ENCODE results near the gene DYNLT1.
"Not testable (repeated sequence)": the region's sequence is repeated elsewhere in the genome, so short reads cannot be mapped to it uniquely, and the experiment has no call there.

The DYNLT1 gene

GRCh38 chr6:158614606-158615005, 29.9 kb downstream of the DYNLT1 start:
- not testable (repeated sequence) for H3K9me3 ChIP-seq (ENCODE audit: control insufficient read depth in 1 of 2, low read length in 2 of 2); H3K27ac ChIP-seq (ENCODE audit: low read length); H3K4me1 ChIP-seq (ENCODE audit: control insufficient read depth in 1 of 2, insufficient read depth in 2 of 2, low read length in 2 of 2); H3K4me3 ChIP-seq (ENCODE audit: low read depth in 1 of 2, low read length in 2 of 2); H3K27me3 ChIP-seq (ENCODE audit: low read depth, low read length)
- H3K36me3 ChIP-seq (ENCODE audit: control insufficient read depth in 1 of 2, insufficient read depth in 2 of 2, low read length in 2 of 2), result peaks cover 20 to 27% of the 10 kb centered on the region in 2 donors

GRCh38 chr6:158611541-158612370, 32.8 kb downstream of the DYNLT1 start:
- Histone ChIP-seq H3K27ac (ENCODE audit: low read length) (no peak overlapping the region), H3K27me3 (ENCODE audit: low read depth, low read length) (no peaks in the 10 kb centered on the region), H3K4me3 (ENCODE audit: low read depth in 1 of 2, low read length in 2 of 2) (no peak overlapping the region), H3K9me3 (ENCODE audit: control insufficient read depth in 1 of 2, low read length in 2 of 2) (no peaks in the 10 kb centered on the region), H3K4me1 (ENCODE audit: control insufficient read depth in 1 of 2, insufficient read depth in 2 of 2, low read length in 2 of 2) (no peaks in the 10 kb centered on the region), H3K36me3 (ENCODE audit: control insufficient read depth in 1 of 2, insufficient read depth in 2 of 2, low read length in 2 of 2) (peaks cover 32 to 54% of the 10 kb centered on the region in 2 donors)

GRCh38 chr6:158611039-158611438, 33.5 kb downstream of the DYNLT1 start:
- no peak overlapping the region for H3K27ac ChIP-seq (ENCODE audit: low read length)
- H3K4me1 ChIP-seq (ENCODE audit: control insufficient read depth in 1 of 2, insufficient read depth in 2 of 2, low read length in 2 of 2), result no peaks in the 10 kb centered on the region
- H3K36me3 ChIP-seq (ENCODE audit: control insufficient read depth in 1 of 2, insufficient read depth in 2 of 2, low read length in 2 of 2), result peaks cover 35 to 59% of the 10 kb centered on the region in 2 donors
- H3K27me3 ChIP-seq (ENCODE audit: low read depth, low read length), result no peaks in the 10 kb centered on the region
- no peaks in the 10 kb centered on the region for H3K9me3 ChIP-seq (ENCODE audit: control insufficient read depth in 1 of 2, low read length in 2 of 2)
- no peak overlapping the region for H3K4me3 ChIP-seq (ENCODE audit: low read depth in 1 of 2, low read length in 2 of 2)

GRCh38 chr6:158610319-158610968, 34.1 kb downstream of the DYNLT1 start:
- Histone ChIP-seq H3K27ac (ENCODE audit: low read length) (no peak overlapping the region), H3K36me3 (ENCODE audit: control insufficient read depth in 1 of 2, insufficient read depth in 2 of 2, low read length in 2 of 2) (peaks cover 35 to 59% of the 10 kb centered on the region in 2 donors), H3K27me3 (ENCODE audit: low read depth, low read length) (no peaks in the 10 kb centered on the region), H3K4me3 (ENCODE audit: low read depth in 1 of 2, low read length in 2 of 2) (no peak overlapping the region), H3K4me1 (ENCODE audit: control insufficient read depth in 1 of 2, insufficient read depth in 2 of 2, low read length in 2 of 2) (no peaks in the 10 kb centered on the region), H3K9me3 (ENCODE audit: control insufficient read depth in 1 of 2, low read length in 2 of 2) (no peaks in the 10 kb centered on the region)

- no peak overlapping the region for H3K27ac ChIP-seq (ENCODE audit: low read length)
- no peaks in the 10 kb centered on the region for H3K4me1 ChIP-seq (ENCODE audit: control insufficient read depth in 1 of 2, insufficient read depth in 2 of 2, low read length in 2 of 2)
- H3K9me3 ChIP-seq (ENCODE audit: control insufficient read depth in 1 of 2, low read length in 2 of 2), result no peaks in the 10 kb centered on the region
- H3K36me3 ChIP-seq (ENCODE audit: control insufficient read depth in 1 of 2, insufficient read depth in 2 of 2, low read length in 2 of 2), result peaks cover 35 to 59% of the 10 kb centered on the region in 2 donors
- H3K4me3 ChIP-seq (ENCODE audit: low read depth in 1 of 2, low read length in 2 of 2), result no peak overlapping the region
- no peaks in the 10 kb centered on the region for H3K27me3 ChIP-seq (ENCODE audit: low read depth, low read length)
Measured at GRCh38 chr6:158609455-158610155, 34.9 kb downstream of the DYNLT1 start.

- Histone ChIP-seq H3K4me1 (ENCODE audit: control insufficient read depth in 1 of 2, insufficient read depth in 2 of 2, low read length in 2 of 2) (peaks cover 0 to 3% of the 10 kb centered on the region in 2 donors), H3K4me3 (ENCODE audit: low read depth in 1 of 2, low read length in 2 of 2) (no peak overlapping the region), H3K27ac (ENCODE audit: low read length) (no peak overlapping the region), H3K9me3 (ENCODE audit: control insufficient read depth in 1 of 2, low read length in 2 of 2) (no peaks in the 10 kb centered on the region), H3K27me3 (ENCODE audit: low read depth, low read length) (no peaks in the 10 kb centered on the region), H3K36me3 (ENCODE audit: control insufficient read depth in 1 of 2, insufficient read depth in 2 of 2, low read length in 2 of 2) (peaks cover 35 to 59% of the 10 kb centered on the region in 2 donors)
Measured at GRCh38 chr6:158608221-158608620, 36.3 kb downstream of the DYNLT1 start.

GRCh38 chr6:158607411-158608170, 37.0 kb downstream of the DYNLT1 start:
- Histone ChIP-seq H3K4me3 (ENCODE audit: low read depth in 1 of 2, low read length in 2 of 2) (no peak overlapping the region), H3K36me3 (ENCODE audit: control insufficient read depth in 1 of 2, insufficient read depth in 2 of 2, low read length in 2 of 2) (peaks cover 30 to 63% of the 10 kb centered on the region in 2 donors), H3K27ac (ENCODE audit: low read length) (no peak overlapping the region), H3K4me1 (ENCODE audit: control insufficient read depth in 1 of 2, insufficient read depth in 2 of 2, low read length in 2 of 2) (peaks cover 0 to 3% of the 10 kb centered on the region in 2 donors), H3K27me3 (ENCODE audit: low read depth, low read length) (no peaks in the 10 kb centered on the region), H3K9me3 (ENCODE audit: control insufficient read depth in 1 of 2, low read length in 2 of 2) (no peaks in the 10 kb centered on the region)

- Histone ChIP-seq H3K9me3 (ENCODE audit: control insufficient read depth in 1 of 2, low read length in 2 of 2) (no peaks in the 10 kb centered on the region), H3K4me1 (ENCODE audit: control insufficient read depth in 1 of 2, insufficient read depth in 2 of 2, low read length in 2 of 2) (peaks cover 0 to 3% of the 10 kb centered on the region in 2 donors), H3K27me3 (ENCODE audit: low read depth, low read length) (no peaks in the 10 kb centered on the region), H3K27ac (ENCODE audit: low read length) (no peak overlapping the region), H3K4me3 (ENCODE audit: low read depth in 1 of 2, low read length in 2 of 2) (no peak overlapping the region), H3K36me3 (ENCODE audit: control insufficient read depth in 1 of 2, insufficient read depth in 2 of 2, low read length in 2 of 2) (peaks cover 27 to 58% of the 10 kb centered on the region in 2 donors)
Measured at GRCh38 chr6:158606935-158607334, 37.6 kb downstream of the DYNLT1 start.

- not testable (repeated sequence) for H3K9me3 ChIP-seq (ENCODE audit: control insufficient read depth in 1 of 2, low read length in 2 of 2); H3K4me1 ChIP-seq (ENCODE audit: control insufficient read depth in 1 of 2, insufficient read depth in 2 of 2, low read length in 2 of 2); H3K27me3 ChIP-seq (ENCODE audit: low read depth, low read length); H3K27ac ChIP-seq (ENCODE audit: low read length); H3K4me3 ChIP-seq (ENCODE audit: low read depth in 1 of 2, low read length in 2 of 2)
- H3K36me3 ChIP-seq (ENCODE audit: control insufficient read depth in 1 of 2, insufficient read depth in 2 of 2, low read length in 2 of 2), result peaks cover 30 to 51% of the 10 kb centered on the region in 2 donors
Measured at GRCh38 chr6:158606011-158606410, 38.5 kb downstream of the DYNLT1 start.

- Histone ChIP-seq H3K4me3 (ENCODE audit: low read depth in 1 of 2, low read length in 2 of 2) (no peak overlapping the region), H3K27ac (ENCODE audit: low read length) (no peak overlapping the region), H3K36me3 (ENCODE audit: control insufficient read depth in 1 of 2, insufficient read depth in 2 of 2, low read length in 2 of 2) (peaks cover 26 to 44% of the 10 kb centered on the region in 2 donors), H3K9me3 (ENCODE audit: control insufficient read depth in 1 of 2, low read length in 2 of 2) (no peaks in the 10 kb centered on the region), H3K4me1 (ENCODE audit: control insufficient read depth in 1 of 2, insufficient read depth in 2 of 2, low read length in 2 of 2) (peaks cover 0 to 3% of the 10 kb centered on the region in 2 donors), H3K27me3 (ENCODE audit: low read depth, low read length) (no peaks in the 10 kb centered on the region)
Measured at GRCh38 chr6:158605266-158605878, 39.2 kb downstream of the DYNLT1 start.
